ENCODE data around the gene STX18. TPM values are rescaled to one million over a fixed set of nuclear protein-coding genes. Genes with fewer than 3 reads are reported as not detected.

The STX18 gene
- total RNA-seq, 1 experiment from 2014 or later: 20.9 TPM

GRCh38 chr4:4461178-4461577, 80.7 kb downstream of the STX18 start:
- H3K27me3 Mint-ChIP-seq (ENCODE audit: low read depth): no peaks in the 10 kb centered on the region; the same call in 1 of the 2 replicates
- no peak overlapping the region for H3K56ac ChIP-seq (ENCODE audit: insufficient read length, low read depth, low read length)
- H2BK5ac ChIP-seq (ENCODE audit: insufficient read length, low read length): no peak overlapping the region
- H3K27ac ChIP-seq (ENCODE audit: insufficient read length, low read depth, low read length): no peak overlapping the region
- no peaks in the 10 kb centered on the region for H3K79me1 ChIP-seq (ENCODE audit: insufficient read depth, low read depth, low read length, poor library complexity, severe bottlenecking)
- H3K4ac ChIP-seq (ENCODE audit: low read depth, low read length): no peak overlapping the region
- H3K27ac Mint-ChIP-seq: no peak overlapping the region
- no peaks in the 10 kb centered on the region for H3K79me2 ChIP-seq (ENCODE audit: insufficient read depth, low read length)
- no peak overlapping the region for H2BK12ac ChIP-seq (ENCODE audit: insufficient read length, low read depth, low read length)
- H3K4me1 ChIP-seq (ENCODE audit: insufficient read depth, low read length): peaks cover 17% of the 10 kb centered on the region; the same call in 1 of the 2 replicates
- no peak overlapping the region for H3K4me2 ChIP-seq (ENCODE audit: insufficient read depth, insufficient read length, low read length)
- H3K14ac ChIP-seq (ENCODE audit: insufficient read depth, low read length): no peak overlapping the region
- H3K4me3 Mint-ChIP-seq: no peak overlapping the region
- H3K18ac ChIP-seq (ENCODE audit: insufficient read length, low read depth, low read length): no peak overlapping the region
- H2BK20ac ChIP-seq (ENCODE audit: low read depth, low read length, poor library complexity, severe bottlenecking): no peak overlapping the region
- no peaks in the 10 kb centered on the region; a peak in 2 of 5 replicates for H3K9me3 Mint-ChIP-seq
- H3K4me1 Mint-ChIP-seq: peaks cover 34 to 50% of the 10 kb centered on the region in 2 experiments
- TF ChIP-seq CTCF (conservative IDR thresholded peaks at IDR 0.05): no peak
- H3T11ph ChIP-seq (ENCODE audit: low read length): no peak overlapping the region
- no peak overlapping the region for H4K8ac ChIP-seq (replicated peaks; ENCODE audit: insufficient read length, low read depth, low read length)
- H3K9me3 ChIP-seq (ENCODE audit: control insufficient read depth, low read depth, low read length): no peaks in the 10 kb centered on the region
- no peak overlapping the region for H2BK120ac ChIP-seq (ENCODE audit: low read depth, low read length, poor library complexity, severe bottlenecking)
- H4K91ac ChIP-seq (ENCODE audit: insufficient read length, low read depth, low read length): no peak overlapping the region
- H3K36me3 Mint-ChIP-seq (ENCODE audit: insufficient read depth in 1 of 3, low read depth in 3 of 3): peaks cover 15 to 22% (median 20%) of the 10 kb centered on the region in 3 experiments
- H3K23me2 ChIP-seq (ENCODE audit: insufficient read length, low read depth, low read length, poor library complexity, severe bottlenecking): no peaks in the 10 kb centered on the region
- DNase-seq: no peak
- no peaks in the 10 kb centered on the region for H3K27me3 ChIP-seq (ENCODE audit: insufficient read depth, low read length)
- no peaks in the 10 kb centered on the region for H4K20me1 ChIP-seq (ENCODE audit: control insufficient read depth, insufficient read depth, insufficient read length)
- no peak overlapping the region for H2AFZ ChIP-seq (ENCODE audit: low read length)
- H2AK5ac ChIP-seq (ENCODE audit: insufficient read length, low read length): no peak overlapping the region
- no peak overlapping the region for H3K9ac ChIP-seq (ENCODE audit: extremely low read depth, insufficient read length, low read length)
- no peak overlapping the region for H4K5ac ChIP-seq (ENCODE audit: insufficient read length, low read depth, low read length)
- no peak overlapping the region for H2BK15ac ChIP-seq (ENCODE audit: low read depth, low read length)
- H3K23ac ChIP-seq (ENCODE audit: insufficient read length, low read depth, low read length): no peak overlapping the region
